Lower leg skin (tissue), 4 donors: Measurements from ENCODE around the gene ADGRA1. TPM values are rescaled to one million over a fixed set of nuclear protein-coding genes. Genes with fewer than 3 reads are reported as not detected.

Experiments
- DNase-seq, 2 donors: peaks; one replicate each; pipeline ENCODE4 v3.0.0-alpha.2; 2019; ENCODE audit warnings: low spot score in 2 of 2
- H3K4me3 ChIP-seq: fragments of 200-600 bp; sonication (generic); 2 replicates; pipeline ENCODE4 v1.5.1; 2017; ENCODE audit warnings: mild to moderate bottlenecking, low read depth; ENCODE audit not compliant: poor library complexity, severe bottlenecking
- POLR2A ChIP-seq, 2 donors: fragments of 450-650 bp; IDR thresholded peaks; one replicate each; pipeline ENCODE4 v1.6.1; 2016 to 2017; ENCODE audit warnings: antibody characterized with exemption in 2 of 2, mild to moderate bottlenecking in 1 of 2, moderate library complexity in 1 of 2
- WGBS, 2 donors: methylation state at CpG; one replicate each; pipeline ENCODE4 v1.1.5; 2018; 5-methylcytosine and 5-hydroxymethylcytosine counted together
- intact Hi-C: fragments of 100-400 bp; cut with DNase I; formaldehyde crosslinking; loops from one replicate; pipeline ENCODE4 v1.15.0; 2023; ENCODE audit warnings: low total_unique reads
- total RNA-seq, 4 donors: library from RNA; depleted of rRNA; stranded (reverse); fragments of >200 nt; gene quantifications; one replicate each; pipeline ENCODE4 v1.1.0, GENCODE V29; 2016
- TF ChIP-seq, protein P1 (sequence below), 3 donors: fragments of 450-650 bp; IDR thresholded peaks; one replicate each; pipeline ENCODE4 v1.5.1; 2016; ENCODE audit warnings: antibody characterized with exemption in 3 of 3, mild to moderate bottlenecking in 3 of 3, moderate library complexity in 2 of 3

ADGRA1 gene
- total RNA-seq, 4 donors from 2014 or later = not detected

DNA sequence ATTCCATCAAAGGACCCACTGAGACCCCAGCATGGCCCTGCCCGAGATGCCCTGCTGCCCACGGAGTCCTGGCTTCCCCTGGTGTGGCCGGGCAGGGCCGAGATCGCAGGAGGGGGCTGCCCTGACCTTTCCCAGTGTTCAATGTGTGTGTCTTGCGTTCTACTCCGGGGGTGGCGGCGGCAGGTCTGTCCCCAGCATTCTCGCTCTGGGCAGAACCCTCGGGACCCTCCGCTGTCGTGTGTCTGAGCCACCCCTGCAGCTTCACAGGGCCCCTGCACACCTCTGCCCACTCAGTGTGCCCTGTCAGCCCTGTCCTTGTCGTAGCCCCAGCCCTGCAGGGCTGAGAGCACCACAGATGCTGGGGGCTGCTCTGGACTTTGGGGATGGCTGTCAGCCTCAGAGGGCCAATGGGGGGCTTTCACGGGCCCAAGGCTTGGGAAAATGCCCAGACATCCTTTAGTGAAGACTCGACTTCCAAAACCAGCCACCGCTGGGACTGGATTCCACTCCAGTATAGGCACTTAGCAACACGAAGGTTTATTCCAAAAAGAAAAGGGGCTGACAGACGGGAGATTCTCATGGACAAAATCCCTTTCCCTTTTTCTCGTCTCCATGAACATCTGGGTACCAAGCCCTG is 42.3 kb downstream of the ADGRA1 start:
- peak in 1 of 2 donors; percentile 76 for DNase-seq
- no peak overlapping the region for H3K4me3 ChIP-seq
- no peak for TF ChIP-seq POLR2A (IDR thresholded peaks at IDR 0.05)
- TF ChIP-seq, protein P1, sequence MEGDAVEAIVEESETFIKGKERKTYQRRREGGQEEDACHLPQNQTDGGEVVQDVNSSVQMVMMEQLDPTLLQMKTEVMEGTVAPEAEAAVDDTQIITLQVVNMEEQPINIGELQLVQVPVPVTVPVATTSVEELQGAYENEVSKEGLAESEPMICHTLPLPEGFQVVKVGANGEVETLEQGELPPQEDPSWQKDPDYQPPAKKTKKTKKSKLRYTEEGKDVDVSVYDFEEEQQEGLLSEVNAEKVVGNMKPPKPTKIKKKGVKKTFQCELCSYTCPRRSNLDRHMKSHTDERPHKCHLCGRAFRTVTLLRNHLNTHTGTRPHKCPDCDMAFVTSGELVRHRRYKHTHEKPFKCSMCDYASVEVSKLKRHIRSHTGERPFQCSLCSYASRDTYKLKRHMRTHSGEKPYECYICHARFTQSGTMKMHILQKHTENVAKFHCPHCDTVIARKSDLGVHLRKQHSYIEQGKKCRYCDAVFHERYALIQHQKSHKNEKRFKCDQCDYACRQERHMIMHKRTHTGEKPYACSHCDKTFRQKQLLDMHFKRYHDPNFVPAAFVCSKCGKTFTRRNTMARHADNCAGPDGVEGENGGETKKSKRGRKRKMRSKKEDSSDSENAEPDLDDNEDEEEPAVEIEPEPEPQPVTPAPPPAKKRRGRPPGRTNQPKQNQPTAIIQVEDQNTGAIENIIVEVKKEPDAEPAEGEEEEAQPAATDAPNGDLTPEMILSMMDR (IDR thresholded peaks at IDR 0.05) = no peak
- intact Hi-C loops = no loop called here
- WGBS, 2 donors = 60 to 63% methylated on average over 20 of the region's 20 CpGs

DNA sequence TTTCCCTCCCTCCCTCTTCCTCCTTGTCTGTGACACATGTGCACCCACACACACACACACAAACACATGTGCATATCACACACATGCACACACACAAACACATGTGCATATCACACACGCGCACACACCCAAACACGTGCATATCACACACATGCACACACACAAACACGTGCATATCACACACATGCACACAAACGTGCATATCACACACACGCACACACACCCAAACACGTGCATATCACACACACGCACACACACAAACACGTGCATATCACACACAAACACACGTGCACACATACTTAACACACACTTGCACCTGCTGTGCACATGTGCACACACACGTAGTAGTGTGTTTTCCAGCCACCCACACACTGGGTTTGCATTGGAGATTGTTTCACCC is 42.9 kb downstream of the ADGRA1 start:
- 80 to 83% methylated on average over 11 of the region's 11 CpGs for WGBS, 2 donors
- H3K4me3 ChIP-seq = no peak overlapping the region
- intact Hi-C loops = no loop called here
- no peak for DNase-seq
- TF ChIP-seq POLR2A (IDR thresholded peaks at IDR 0.05) = no peak
- TF ChIP-seq, protein P1 (IDR thresholded peaks at IDR 0.05) = no peak

- 70 to 76% methylated on average over 14 to 15 of the region's 18 CpGs for WGBS, 2 donors
- intact Hi-C loops = no loop called here
- peak in 1 of 2 donors; percentile 84 for DNase-seq
- no peak overlapping the region for H3K4me3 ChIP-seq
- TF ChIP-seq, protein P1 (IDR thresholded peaks at IDR 0.05) = no peak
- no peak for TF ChIP-seq POLR2A (IDR thresholded peaks at IDR 0.05)
Measured at GRCh38 chr10:133131053-133131452, 43.3 kb downstream of the ADGRA1 start.

DNA sequence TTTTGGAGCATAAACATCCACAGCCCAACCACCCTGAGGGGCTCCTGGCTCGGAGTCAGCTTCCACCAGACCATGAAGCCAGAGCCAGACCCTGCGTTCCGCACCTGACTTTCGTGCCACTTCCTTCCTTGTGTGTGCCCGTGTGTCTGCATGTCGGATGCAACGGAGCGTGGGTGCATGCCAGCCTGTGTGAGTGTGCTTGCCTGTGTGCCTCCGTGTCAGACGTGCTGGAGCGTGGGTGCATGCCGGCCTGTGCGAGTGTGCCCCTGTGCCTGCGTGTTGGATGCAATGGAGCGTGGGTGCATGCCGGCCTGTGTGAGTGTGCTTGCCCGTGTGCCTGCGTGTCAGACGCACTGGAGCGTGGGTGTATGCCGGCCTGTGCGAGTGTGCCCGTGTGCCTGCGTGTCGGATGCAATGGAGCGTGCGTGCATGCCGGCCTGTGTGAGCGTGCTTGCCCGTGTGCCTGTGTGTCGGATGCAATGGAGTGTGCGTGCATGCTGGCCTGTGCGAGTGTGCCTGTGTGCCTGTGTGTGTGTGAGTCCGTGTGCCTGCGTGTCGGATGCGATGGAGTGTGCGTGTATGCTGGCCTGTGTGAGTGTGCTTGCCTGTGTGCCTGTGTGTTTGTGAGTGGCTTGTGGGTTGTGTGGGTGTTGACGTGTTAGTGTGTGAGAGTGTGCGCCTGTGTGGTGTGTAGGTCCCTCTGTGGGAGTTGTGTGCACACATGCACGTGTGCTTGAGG is 44.2 kb downstream of the ADGRA1 start:
- H3K4me3 ChIP-seq = no peak overlapping the region
- TF ChIP-seq, protein P1 (IDR thresholded peaks at IDR 0.05) = no peak
- no peak for TF ChIP-seq POLR2A (IDR thresholded peaks at IDR 0.05)
- no peak for DNase-seq
- WGBS, 2 donors = 74 to 79% methylated on average over 41 of the region's 41 CpGs
- intact Hi-C loops = no loop called here

DNA sequence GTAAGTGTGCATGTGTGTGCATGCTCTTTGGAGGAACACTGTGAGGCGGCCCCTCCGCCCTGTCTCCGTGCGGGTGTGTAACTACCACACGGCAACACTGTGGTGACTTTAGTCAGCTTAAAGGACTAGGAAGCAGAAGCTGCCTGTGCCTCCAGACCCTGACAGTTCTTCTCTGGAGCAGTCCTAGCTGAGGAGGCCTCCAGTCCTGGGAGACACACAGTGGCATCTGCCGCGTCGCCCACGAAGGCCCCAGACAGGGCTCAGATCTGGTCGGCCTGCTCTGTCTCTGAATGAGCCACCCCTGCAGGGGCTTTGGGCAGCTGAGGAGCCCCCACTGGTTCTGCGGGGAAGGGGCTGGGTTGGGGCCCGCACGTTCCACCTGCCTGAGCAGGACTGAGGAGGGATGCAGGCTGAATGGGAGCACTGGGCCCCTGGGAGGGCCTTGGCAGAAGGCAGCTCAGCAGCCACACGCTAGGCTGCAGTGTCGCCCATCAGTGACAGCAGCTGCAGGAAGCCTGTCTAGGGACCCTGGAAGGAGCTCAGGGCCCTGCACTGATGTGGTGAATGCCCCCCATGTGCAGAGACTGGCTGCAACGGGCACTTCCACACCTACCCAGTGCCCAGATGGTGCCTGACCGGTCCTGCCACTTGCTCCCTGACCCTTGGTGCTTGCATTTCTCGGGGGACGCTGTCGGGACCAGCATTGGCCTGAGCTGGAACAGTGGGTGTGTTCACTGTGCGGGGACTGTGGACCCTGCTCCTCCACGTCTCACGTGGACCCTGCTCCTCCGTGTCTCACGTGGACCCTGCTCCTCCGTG is 45.0 kb downstream of the ADGRA1 start:
- DNase-seq = peak in 1 of 2 donors; percentile 80
- no peak overlapping the region for H3K4me3 ChIP-seq
- intact Hi-C loops = no loop called here
- TF ChIP-seq, protein P1 (IDR thresholded peaks at IDR 0.05) = no peak
- WGBS, 2 donors = 79 to 87% methylated on average over 14 to 26 of the region's 26 CpGs
